Cortex of kidney (tissue), 1 donor: Measurements from ENCODE around the gene RUFY2.

ENCODE experiments used
- DNase-seq: peaks from one replicate; lab custom pipeline; 2025; lab: John Stamatoyannopoulos, UW

RUFY2 gene

GRCh38 chr10:68364101-68364886, 42.8 kb downstream of the RUFY2 start:
- no peak for DNase-seq

DNA sequence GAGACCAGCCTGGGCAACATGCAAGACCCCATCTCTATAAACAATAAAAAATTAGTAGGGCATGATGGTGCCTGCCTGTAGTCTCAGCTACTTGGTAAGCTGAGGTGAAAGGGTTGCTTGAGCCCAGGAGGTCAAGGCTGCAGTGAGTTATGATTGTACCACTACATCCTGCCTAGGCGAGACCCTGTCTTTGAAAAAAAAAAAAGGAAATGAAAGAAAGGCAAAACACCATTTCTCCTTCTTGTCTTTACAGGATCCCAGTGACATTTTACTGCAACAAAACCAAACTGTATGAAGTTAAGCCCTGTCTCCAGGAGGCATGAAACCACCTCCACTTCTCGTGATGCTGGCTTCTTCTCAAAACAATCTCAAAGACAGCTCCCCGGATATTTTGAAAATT, 44.5 kb downstream of the RUFY2 start:
- no peak for DNase-seq

- no peak for DNase-seq
Measured at GRCh38 chr10:68359189-68359588, 47.9 kb downstream of the RUFY2 start.

GRCh38 chr10:68353537-68353936, 53.5 kb downstream of the RUFY2 start:
- DNase-seq, result no peak

DNA sequence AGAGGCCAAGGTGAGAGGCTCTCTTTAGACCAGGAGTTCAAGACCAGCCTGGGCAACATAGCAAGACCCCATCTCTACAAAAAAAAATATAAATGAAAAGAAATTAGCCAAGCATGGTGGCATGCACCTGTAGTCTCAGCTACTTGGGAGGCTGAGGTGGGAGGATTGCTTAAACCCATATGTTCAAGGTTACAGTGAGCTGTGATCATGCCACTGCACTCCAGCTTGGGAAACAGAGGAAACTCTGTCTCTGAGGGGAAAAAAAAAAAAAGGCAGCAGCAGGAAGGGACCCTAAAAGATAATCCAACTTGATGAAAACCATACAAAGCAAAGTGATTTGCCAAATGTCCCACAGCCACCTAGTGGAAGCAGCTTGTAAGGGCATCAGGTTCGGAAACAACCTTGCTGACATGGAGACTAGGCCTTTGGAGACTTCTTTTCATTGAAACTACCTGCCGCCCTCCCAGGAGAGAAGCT, 58.8 kb downstream of the RUFY2 start:
- DNase-seq, result no peak

DNA sequence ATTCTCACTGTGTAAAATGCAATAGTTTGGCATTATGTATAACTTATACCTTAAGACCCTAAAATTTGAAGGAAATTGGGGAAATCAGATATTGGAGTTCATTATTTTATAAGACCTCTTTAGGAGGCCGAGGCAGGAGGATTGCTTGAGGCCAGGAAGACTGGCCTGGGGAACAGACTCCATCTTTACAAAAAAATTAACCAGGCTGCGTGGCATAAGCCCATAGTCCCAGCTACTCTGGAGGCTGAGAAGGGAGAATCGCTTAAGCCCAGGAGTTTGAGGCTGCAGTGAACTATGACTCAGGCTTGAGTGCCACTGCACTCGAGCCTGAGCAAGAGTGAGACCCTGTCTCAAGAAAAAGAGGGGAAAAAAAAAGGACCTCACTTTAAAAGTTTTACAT, 60.3 kb downstream of the RUFY2 start:
- no peak for DNase-seq

GRCh38 chr10:68345621-68346020, 61.5 kb downstream of the RUFY2 start:
- no peak for DNase-seq

DNA sequence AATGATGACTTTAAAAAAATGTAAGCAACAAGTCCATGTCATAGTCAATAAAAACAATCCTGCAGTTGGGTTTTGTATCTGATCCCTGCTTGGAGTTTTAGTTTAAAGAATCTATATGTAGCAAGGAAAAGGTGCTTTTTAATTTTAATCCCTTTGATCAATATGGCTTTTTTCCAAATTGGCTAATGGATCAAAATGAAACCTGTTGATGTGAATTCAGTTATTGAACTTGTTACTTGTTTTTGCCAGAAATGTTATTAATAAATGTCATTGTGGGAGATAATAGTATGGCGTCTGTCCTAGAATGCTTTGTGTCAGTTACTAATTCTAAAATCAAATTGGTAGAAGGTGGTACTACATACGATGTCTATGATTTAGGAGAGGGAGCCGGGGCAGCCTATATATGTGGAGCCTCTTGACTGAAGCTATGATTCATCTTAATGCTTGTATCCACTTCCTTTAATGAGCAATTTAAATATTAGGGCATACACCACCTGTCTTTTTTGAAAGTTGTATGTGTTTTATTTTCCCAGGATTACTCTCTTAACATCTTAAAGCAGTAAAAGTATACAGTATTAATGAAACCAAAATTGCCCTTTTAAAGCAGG, 64.1 kb downstream of the RUFY2 start:
- DNase-seq, result no peak

DNA sequence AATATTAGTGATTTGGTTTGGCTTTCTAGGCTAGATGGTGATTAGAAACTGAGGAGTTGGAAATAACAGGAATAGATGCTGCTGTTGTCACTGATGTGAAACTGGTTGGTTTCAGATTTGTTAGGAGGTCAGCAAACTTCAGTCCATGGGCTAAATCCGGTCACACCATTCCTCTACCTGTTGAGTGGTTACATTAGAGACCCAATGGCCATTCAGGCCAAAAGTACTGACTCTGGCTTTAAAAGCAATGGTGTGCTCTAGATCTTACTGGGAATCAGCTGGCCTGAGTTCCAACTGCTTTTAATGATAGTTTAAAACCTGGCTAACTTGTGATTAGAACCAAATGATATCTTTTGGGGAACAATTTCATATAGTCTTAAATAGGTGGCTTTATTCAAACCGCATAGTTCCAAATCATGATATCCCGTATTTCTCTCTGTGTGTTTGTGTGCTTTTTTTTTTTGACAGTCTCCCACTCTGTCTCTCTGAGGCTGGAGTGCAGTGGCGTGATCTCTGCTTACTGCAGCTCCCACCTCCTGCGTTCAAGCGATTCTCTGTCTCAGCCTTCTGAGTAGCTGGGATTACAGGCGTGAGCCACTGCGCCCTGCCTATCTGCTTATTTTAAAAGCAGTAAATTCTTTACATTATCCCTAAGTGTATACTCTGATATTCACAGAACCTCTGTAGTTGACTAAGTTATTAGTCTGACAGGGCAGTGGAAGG, 66.6 kb downstream of the RUFY2 start:
- DNase-seq, result no peak

GRCh38 chr10:68336754-68337351, 70.2 kb downstream of the RUFY2 start:
- no peak for DNase-seq

- no peak for DNase-seq
Measured at GRCh38 chr10:68334672-68335467, 72.2 kb downstream of the RUFY2 start.

GRCh38 chr10:68333440-68334431, 73.3 kb downstream of the RUFY2 start:
- DNase-seq, result no peak

- no peak for DNase-seq
Measured at GRCh38 chr10:68333058-68333395, 74.0 kb downstream of the RUFY2 start.

DNA sequence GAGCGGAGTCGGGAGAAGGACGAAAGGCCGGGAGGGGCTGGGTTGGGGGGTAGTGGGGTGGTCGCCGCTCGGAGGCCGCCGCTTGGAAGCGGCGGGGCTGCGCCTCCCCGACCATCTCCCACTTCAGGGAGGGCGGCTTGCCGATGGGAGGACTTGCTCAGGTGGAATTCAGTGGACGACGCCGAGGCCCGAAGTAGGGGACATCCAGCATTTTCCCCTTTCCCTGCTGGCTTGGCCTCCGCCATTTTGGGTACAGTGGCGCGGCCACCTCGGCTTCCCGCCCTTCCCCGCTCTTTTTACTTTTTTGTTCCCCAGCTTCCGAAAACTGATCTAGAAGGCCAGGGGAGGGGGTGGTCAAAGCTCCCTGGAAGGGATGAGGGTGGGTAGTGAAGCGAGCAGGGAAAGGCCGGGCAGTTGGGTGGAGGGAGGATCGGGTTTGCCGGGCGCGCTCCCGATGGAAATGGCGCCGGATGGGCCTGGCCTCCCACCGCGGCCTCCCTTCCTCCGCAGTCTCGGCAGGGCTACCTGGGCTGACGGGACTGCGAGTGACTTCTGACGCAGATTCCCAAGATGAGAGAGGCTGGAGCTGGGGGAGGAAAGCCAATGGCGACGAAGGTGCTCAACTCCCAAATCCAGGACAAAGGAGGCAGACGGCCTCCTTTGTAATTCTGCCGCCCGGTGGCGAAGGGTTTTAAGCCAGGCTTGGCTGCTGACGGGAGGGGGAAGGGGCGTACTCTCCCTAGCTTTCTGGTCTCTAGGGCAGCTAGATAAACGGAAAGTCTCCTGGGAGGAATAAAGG, 74.6 kb downstream of the RUFY2 start, which contains the start of gene PBLD:
Gene PBLD, minus strand, starts transcription at position 670 of the 799 bp plus-strand sequence. CDS start 26,084 bp downstream, outside the sequence.
- DNase-seq, result no peak

- peak; percentile 49 for DNase-seq
Measured at GRCh38 chr10:68331455-68332258, 75.4 kb downstream of the RUFY2 start, which contains the start of gene HNRNPH3. HNRNPH3 (plus strand) TSS chr10:68332064; CDS start chr10:68337222, 5,158 bp downstream.

DNA sequence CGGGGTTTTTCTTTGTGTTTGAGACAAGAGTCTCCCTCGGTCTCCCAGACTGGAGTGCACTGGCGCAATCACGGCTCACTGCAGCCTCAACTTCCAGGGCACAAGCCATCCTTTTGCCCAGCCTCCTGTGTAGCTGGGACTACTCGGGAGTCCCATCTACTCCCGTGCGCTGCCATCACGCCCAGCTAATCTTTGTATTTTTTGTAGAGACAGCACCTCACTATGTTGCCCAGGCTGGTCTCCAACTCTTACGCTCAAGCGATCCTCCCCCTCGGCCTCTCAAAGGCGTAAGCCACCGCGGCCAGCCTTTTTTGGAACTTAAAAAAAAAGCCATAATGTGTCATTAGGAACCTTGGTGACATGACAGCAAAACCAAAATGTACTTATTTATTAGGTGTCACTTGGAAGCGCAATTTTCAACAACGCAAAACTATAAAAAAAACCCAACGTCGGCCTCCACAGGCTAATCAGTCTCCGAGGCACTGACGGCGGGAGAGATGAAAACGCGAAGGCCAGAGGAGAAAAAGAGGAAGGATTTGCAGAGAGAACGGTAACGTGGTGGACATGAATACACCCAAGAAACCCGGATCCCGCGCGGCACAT, 76.1 kb downstream of the RUFY2 start:
- DNase-seq, result no peak

DNA sequence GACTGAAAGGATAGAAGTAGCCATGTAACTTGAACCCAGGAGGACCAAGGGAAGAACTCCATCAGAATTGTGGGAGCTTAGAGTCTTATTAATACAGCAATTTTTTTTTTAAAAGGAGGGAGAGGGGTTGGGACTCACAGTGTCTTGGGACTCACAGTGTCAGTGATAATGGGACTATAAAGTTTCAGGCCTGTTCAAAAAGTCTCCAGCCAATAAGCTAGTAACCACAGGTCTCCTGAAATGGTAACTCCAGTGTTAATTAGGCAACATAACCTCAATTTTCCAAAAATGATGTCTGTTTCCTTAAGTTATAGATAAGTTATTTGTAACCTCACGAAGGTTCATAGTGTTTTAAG, 77.6 kb downstream of the RUFY2 start:
- no peak for DNase-seq
